ENCODE data around the gene TTLL5. TPM values are rescaled to one million over a fixed set of nuclear protein-coding genes. Genes with fewer than 3 reads are reported as not detected.
A peak's percentile ranks its signal among the peaks of the same experiment; 100 is the strongest.

The TTLL5 gene
- total RNA-seq, 1 donor from 2014 or later: 15.5 TPM

- TF ChIP-seq CTCF (IDR thresholded peaks at IDR 0.05; ENCODE audit: insufficient read depth, low read length, severe bottlenecking): no peak
- no peaks in the 10 kb centered on the region for H3K27me3 ChIP-seq (ENCODE audit: control insufficient read depth, insufficient read depth, low read length)
- no peaks in the 10 kb centered on the region for H3K36me3 ChIP-seq (ENCODE audit: control insufficient read depth, insufficient read depth, low read length)
- peak; percentile 47 for FAIRE-seq
- no peak for DNase-seq (ENCODE audit: low read depth)
- H3K4me3 ChIP-seq (ENCODE audit: low read depth, low read length): no peak overlapping the region
These were observed 309.9 kb downstream of the TTLL5 start for GRCh38 chr14:75970989-75971388.

- no peak for TF ChIP-seq CTCF (IDR thresholded peaks at IDR 0.05; ENCODE audit: insufficient read depth, low read length, severe bottlenecking)
- DNase-seq (ENCODE audit: low read depth) (no peak), FAIRE-seq (no peak)
- no peaks in the 10 kb centered on the region for H3K27me3 ChIP-seq (ENCODE audit: control insufficient read depth, insufficient read depth, low read length)
- H3K4me3 ChIP-seq (ENCODE audit: low read depth, low read length): no peak overlapping the region
- H3K36me3 ChIP-seq (ENCODE audit: control insufficient read depth, insufficient read depth, low read length): no peaks in the 10 kb centered on the region
These were observed 310.5 kb downstream of the TTLL5 start for GRCh38 chr14:75971509-75971908.

- no peak for TF ChIP-seq CTCF (IDR thresholded peaks at IDR 0.05; ENCODE audit: insufficient read depth, low read length, severe bottlenecking)
- Histone ChIP-seq H3K27me3 (ENCODE audit: control insufficient read depth, insufficient read depth, low read length) (no peaks in the 10 kb centered on the region), H3K4me3 (ENCODE audit: low read depth, low read length) (no peak overlapping the region), H3K36me3 (ENCODE audit: control insufficient read depth, insufficient read depth, low read length) (no peaks in the 10 kb centered on the region)
- DNase-seq (ENCODE audit: low read depth) (no peak), FAIRE-seq (no peak)
These were observed 311.9 kb downstream of the TTLL5 start for GRCh38 chr14:75972801-75973421.

- H3K36me3 ChIP-seq (ENCODE audit: control insufficient read depth, insufficient read depth, low read length): no peaks in the 10 kb centered on the region
- no peak for FAIRE-seq
- DNase-seq (ENCODE audit: low read depth): no peak
- no peak overlapping the region for H3K4me3 ChIP-seq (ENCODE audit: low read depth, low read length)
- no peaks in the 10 kb centered on the region for H3K27me3 ChIP-seq (ENCODE audit: control insufficient read depth, insufficient read depth, low read length)
- TF ChIP-seq CTCF (IDR thresholded peaks at IDR 0.05; ENCODE audit: insufficient read depth, low read length, severe bottlenecking): no peak
These were observed 316.0 kb downstream of the TTLL5 start for GRCh38 chr14:75976826-75977581.

GRCh38 chr14:75977582-75977943 is 316.5 kb downstream of the TTLL5 start:
- no peaks in the 10 kb centered on the region for H3K36me3 ChIP-seq (ENCODE audit: control insufficient read depth, insufficient read depth, low read length)
- H3K27me3 ChIP-seq (ENCODE audit: control insufficient read depth, insufficient read depth, low read length): no peaks in the 10 kb centered on the region
- H3K4me3 ChIP-seq (ENCODE audit: low read depth, low read length): no peak overlapping the region
- DNase-seq (ENCODE audit: low read depth) (peak; percentile 35), FAIRE-seq (no peak)
- TF ChIP-seq CTCF (IDR thresholded peaks at IDR 0.05; ENCODE audit: insufficient read depth, low read length, severe bottlenecking): no peak
